Calu3 (cell line): ENCODE measurements around the gene DSP. TPM values are rescaled to one million over a fixed set of nuclear protein-coding genes. Genes with fewer than 3 reads are reported as not detected.

Source experiments
- BruUV-seq: library from RNA; stranded (reverse); fragments of 400-500 nt; replicated peaks from 2 replicates; lab custom pipeline; 2021; lab: Mats Ljungman, UMichigan
- CTCF ChIA-PET: fragments of 300-600 bp; sonication (Branson Sonifier 250); formaldehyde crosslinking; loops from one replicate; lab custom pipeline; 2022; ENCODE audit warnings: antibody characterized with exemption; lab: Charles Lee
- DNase-seq: peaks from one replicate; pipeline ENCODE4 v3.0.0; 2022
- H3K27ac Mint-ChIP-seq: one replicate; pipeline ENCODE4 v1.8.0; 2022; ENCODE audit warnings: mixed read lengths; ENCODE audit not compliant: unreplicated experiment
- H3K27me3 Mint-ChIP-seq: one replicate; pipeline ENCODE4 v1.8.0; 2022; ENCODE audit warnings: mixed read lengths; ENCODE audit not compliant: unreplicated experiment
- H3K36me3 Mint-ChIP-seq: one replicate; pipeline ENCODE4 v1.8.0; 2022; ENCODE audit warnings: mild to moderate bottlenecking, moderate library complexity, mixed read lengths; ENCODE audit not compliant: insufficient read depth, unreplicated experiment
- H3K4me1 Mint-ChIP-seq: one replicate; pipeline ENCODE4 v1.8.0; 2022; ENCODE audit warnings: mild to moderate bottlenecking, low read depth, mixed read lengths; ENCODE audit not compliant: unreplicated experiment
- H3K4me3 Mint-ChIP-seq: one replicate; pipeline ENCODE4 v1.8.0; 2022; ENCODE audit warnings: mild to moderate bottlenecking, low read depth, moderate library complexity, mixed read lengths; ENCODE audit not compliant: unreplicated experiment
- H3K9me3 Mint-ChIP-seq: one replicate; pipeline ENCODE4 v1.8.0; 2022; ENCODE audit warnings: low read depth, mixed read lengths; ENCODE audit not compliant: unreplicated experiment
- intact Hi-C: fragments of 100-400 bp; cut with micrococcal nuclease; formaldehyde crosslinking; loops from one replicate; pipeline ENCODE4 v1.10.0; 2022; ENCODE audit not compliant: unreplicated experiment
- total RNA-seq: library from RNA; stranded (reverse); gene quantifications from 2 replicates; pipeline ENCODE4 v1.2.3, GENCODE V29; 2022
- TF ChIP-seq, protein P1 (sequence below): fragments of 200-600 bp; IDR thresholded peaks from one replicate; pipeline ENCODE4 v1.8.0; 2022; ENCODE audit warnings: antibody characterized with exemption; ENCODE audit not compliant: unreplicated experiment

Gene DSP
- total RNA-seq, 1 experiment from 2014 or later = 57.7 TPM

DNA sequence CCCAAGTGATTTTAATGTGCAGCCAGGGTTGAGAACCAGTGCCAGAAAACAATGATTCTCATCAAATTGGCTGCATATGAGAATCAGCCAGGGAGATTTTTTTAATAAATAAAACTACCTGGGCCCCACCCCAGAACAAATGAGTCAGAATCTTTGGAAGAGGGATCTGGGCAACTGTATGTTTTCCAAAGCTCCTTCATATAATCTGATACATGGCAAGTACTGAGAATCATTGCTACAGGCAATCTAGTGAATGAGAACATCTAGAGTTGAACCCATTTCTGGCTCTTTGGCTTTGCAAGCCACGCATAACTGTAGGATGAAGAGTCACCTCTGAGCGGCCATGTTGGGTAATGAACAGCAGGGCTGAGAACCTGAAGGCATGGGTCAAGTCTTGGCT lies 26.1 kb upstream of the DSP start:
- intact Hi-C loops = no loop called here
- TF ChIP-seq, protein P1, sequence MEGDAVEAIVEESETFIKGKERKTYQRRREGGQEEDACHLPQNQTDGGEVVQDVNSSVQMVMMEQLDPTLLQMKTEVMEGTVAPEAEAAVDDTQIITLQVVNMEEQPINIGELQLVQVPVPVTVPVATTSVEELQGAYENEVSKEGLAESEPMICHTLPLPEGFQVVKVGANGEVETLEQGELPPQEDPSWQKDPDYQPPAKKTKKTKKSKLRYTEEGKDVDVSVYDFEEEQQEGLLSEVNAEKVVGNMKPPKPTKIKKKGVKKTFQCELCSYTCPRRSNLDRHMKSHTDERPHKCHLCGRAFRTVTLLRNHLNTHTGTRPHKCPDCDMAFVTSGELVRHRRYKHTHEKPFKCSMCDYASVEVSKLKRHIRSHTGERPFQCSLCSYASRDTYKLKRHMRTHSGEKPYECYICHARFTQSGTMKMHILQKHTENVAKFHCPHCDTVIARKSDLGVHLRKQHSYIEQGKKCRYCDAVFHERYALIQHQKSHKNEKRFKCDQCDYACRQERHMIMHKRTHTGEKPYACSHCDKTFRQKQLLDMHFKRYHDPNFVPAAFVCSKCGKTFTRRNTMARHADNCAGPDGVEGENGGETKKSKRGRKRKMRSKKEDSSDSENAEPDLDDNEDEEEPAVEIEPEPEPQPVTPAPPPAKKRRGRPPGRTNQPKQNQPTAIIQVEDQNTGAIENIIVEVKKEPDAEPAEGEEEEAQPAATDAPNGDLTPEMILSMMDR = no peak
- H3K4me3 Mint-ChIP-seq = no peak overlapping the region
- H3K27me3 Mint-ChIP-seq = no peaks in the 10 kb centered on the region
- no peaks in the 10 kb centered on the region for H3K36me3 Mint-ChIP-seq
- CTCF ChIA-PET = no interaction called here
- no peak for DNase-seq
- no peak overlapping the region for H3K27ac Mint-ChIP-seq
- no peaks in the 10 kb centered on the region for H3K9me3 Mint-ChIP-seq
- BruUV-seq = no TSS peak
- H3K4me1 Mint-ChIP-seq = no peaks in the 10 kb centered on the region

DNA sequence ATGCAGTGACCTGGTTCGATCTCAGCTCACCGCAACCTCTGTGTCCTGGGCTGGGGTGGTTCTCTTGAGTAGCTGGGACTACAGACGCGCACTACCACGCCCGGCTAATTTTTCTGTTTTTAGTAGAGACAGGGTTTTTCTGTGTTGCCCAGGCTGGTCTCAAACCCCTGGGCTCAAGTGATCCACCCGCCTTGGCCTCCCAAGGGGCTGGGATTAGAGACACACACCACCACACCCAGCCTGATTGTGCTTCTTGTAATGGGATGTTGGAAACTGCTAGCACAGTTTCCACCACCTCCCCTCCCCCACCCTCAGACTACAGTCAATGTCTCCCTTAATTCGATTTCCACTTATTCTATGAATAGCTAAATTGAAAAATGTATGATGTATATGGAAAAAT lies 22.6 kb upstream of the DSP start:
- Mint-ChIP-seq H3K9me3 (no peaks in the 10 kb centered on the region), H3K36me3 (no peaks in the 10 kb centered on the region), H3K27me3 (no peaks in the 10 kb centered on the region), H3K27ac (no peak overlapping the region), H3K4me3 (no peak overlapping the region), H3K4me1 (no peaks in the 10 kb centered on the region)
- DNase-seq = no peak
- intact Hi-C loops = no loop called here
- CTCF ChIA-PET = no interaction called here
- TF ChIP-seq, protein P1 = no peak
- no TSS peak for BruUV-seq

DNA sequence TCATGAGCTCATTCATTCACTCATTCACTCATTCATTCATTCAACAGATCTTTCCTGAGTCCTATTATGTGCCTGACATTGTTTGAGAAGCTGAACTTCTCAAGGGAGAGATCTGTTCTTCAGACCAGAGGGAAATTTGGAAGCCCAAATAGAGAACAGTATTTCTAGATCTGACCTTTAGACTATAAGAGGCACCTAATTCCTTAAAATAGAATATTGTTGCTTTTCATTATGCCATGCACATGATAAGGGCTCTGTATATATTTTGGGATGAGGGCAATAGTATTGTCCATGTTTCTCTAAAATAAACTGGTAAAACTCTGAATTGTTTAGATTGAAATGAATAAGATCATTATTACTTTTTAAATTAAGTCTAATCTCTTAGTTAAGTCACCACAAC lies 18.6 kb upstream of the DSP start:
- Mint-ChIP-seq H3K4me1 (no peaks in the 10 kb centered on the region), H3K27ac (no peak overlapping the region), H3K36me3 (no peaks in the 10 kb centered on the region), H3K9me3 (no peaks in the 10 kb centered on the region), H3K27me3 (no peaks in the 10 kb centered on the region), H3K4me3 (no peak overlapping the region)
- CTCF ChIA-PET = no interaction called here
- BruUV-seq = no TSS peak
- TF ChIP-seq, protein P1 = no peak
- intact Hi-C loops = no loop called here
- no peak for DNase-seq

DNA sequence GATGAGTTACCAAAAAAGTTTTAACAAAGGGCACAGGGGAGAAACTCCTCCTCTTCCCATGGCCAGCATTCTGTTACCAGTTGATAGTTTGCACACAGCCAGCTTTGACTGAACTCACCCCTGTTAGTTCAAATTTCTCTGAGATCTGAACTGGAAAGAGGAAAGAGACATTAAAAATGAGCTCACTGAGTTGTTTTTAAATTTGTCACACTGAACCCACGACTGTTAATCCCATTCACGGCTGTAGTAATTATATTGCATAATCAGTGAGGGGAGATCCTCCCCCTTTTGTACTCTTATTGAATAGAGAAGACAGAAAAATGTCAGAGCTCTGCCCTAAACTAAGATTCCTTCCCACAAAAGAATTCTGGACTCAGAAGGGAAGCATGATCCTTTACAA lies 17.5 kb upstream of the DSP start:
- TF ChIP-seq, protein P1 = no peak
- H3K27me3 Mint-ChIP-seq = no peaks in the 10 kb centered on the region
- H3K4me3 Mint-ChIP-seq = no peak overlapping the region
- H3K27ac Mint-ChIP-seq = no peak overlapping the region
- CTCF ChIA-PET = no interaction called here
- H3K4me1 Mint-ChIP-seq = no peaks in the 10 kb centered on the region
- DNase-seq = no peak
- no peaks in the 10 kb centered on the region for H3K36me3 Mint-ChIP-seq
- no TSS peak for BruUV-seq
- intact Hi-C loops = no loop called here
- no peaks in the 10 kb centered on the region for H3K9me3 Mint-ChIP-seq
